Measurements from ENCODE around the gene DCHS2.

DNA sequence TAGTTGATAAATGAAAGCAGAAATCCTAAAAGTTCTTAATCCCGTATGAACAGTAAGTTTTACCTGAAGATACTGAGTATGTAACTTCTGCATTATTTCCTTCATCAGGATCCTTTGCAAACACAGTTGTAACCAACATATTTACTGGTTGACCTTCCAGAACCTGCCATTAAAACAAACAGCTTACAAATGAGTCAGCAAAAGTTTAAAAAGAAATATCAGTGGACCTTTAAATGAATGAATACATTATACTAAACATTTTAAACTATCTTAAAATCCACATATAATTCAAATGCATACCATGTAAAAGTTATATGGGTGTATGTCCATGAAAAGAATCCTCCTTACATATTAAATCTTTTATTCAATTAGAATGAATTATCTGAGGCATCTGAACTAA is 163.6 kb downstream of the DCHS2 start:
- TF ChIP-seq, protein P1, sequence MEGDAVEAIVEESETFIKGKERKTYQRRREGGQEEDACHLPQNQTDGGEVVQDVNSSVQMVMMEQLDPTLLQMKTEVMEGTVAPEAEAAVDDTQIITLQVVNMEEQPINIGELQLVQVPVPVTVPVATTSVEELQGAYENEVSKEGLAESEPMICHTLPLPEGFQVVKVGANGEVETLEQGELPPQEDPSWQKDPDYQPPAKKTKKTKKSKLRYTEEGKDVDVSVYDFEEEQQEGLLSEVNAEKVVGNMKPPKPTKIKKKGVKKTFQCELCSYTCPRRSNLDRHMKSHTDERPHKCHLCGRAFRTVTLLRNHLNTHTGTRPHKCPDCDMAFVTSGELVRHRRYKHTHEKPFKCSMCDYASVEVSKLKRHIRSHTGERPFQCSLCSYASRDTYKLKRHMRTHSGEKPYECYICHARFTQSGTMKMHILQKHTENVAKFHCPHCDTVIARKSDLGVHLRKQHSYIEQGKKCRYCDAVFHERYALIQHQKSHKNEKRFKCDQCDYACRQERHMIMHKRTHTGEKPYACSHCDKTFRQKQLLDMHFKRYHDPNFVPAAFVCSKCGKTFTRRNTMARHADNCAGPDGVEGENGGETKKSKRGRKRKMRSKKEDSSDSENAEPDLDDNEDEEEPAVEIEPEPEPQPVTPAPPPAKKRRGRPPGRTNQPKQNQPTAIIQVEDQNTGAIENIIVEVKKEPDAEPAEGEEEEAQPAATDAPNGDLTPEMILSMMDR (IDR thresholded peaks at IDR 0.05 in 2 of 3, conservative IDR thresholded peaks at IDR 0.05 in 1 of 3; ENCODE audit: control insufficient read depth in 2 of 3, extremely low read depth in 1 of 3, insufficient read depth in 1 of 3, low read depth in 3 of 3, low read length in 3 of 3), result no peak
- TF ChIP-seq POLR2A (IDR thresholded peaks at IDR 0.05; ENCODE audit: low read depth, low read length), result no peak
- no peak for TF ChIP-seq CHD2 (IDR thresholded peaks at IDR 0.05; ENCODE audit: borderline replicate concordance, low read depth, low read length)
- TF ChIP-seq, protein P2, sequence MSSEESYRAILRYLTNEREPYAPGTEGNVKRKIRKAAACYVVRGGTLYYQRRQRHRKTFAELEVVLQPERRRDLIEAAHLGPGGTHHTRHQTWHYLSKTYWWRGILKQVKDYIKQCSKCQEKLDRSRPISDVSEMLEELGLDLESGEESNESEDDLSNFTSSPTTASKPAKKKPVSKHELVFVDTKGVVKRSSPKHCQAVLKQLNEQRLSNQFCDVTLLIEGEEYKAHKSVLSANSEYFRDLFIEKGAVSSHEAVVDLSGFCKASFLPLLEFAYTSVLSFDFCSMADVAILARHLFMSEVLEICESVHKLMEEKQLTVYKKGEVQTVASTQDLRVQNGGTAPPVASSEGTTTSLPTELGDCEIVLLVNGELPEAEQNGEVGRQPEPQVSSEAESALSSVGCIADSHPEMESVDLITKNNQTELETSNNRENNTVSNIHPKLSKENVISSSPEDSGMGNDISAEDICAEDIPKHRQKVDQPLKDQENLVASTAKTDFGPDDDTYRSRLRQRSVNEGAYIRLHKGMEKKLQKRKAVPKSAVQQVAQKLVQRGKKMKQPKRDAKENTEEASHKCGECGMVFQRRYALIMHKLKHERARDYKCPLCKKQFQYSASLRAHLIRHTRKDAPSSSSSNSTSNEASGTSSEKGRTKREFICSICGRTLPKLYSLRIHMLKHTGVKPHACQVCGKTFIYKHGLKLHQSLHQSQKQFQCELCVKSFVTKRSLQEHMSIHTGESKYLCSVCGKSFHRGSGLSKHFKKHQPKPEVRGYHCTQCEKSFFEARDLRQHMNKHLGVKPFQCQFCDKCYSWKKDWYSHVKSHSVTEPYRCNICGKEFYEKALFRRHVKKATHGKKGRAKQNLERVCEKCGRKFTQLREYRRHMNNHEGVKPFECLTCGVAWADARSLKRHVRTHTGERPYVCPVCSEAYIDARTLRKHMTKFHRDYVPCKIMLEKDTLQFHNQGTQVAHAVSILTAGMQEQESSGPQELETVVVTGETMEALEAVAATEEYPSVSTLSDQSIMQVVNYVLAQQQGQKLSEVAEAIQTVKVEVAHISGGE (CRISPR knock-in tag; IDR thresholded peaks at IDR 0.05), result no peak
- no peak for TF ChIP-seq KAT2A (conservative IDR thresholded peaks at IDR 0.05; ENCODE audit: control insufficient read depth, low read depth, low read length)
- TF ChIP-seq TAF1 (IDR thresholded peaks at IDR 0.05; ENCODE audit: borderline replicate concordance, low read depth, low read length), result no peak
- no peak for TF ChIP-seq MYC (IDR thresholded peaks at IDR 0.05; ENCODE audit: insufficient read depth, insufficient read length, insufficient replicate concordance, low read length, severe bottlenecking)

Measured in GM12878 (cell line).